Activated CD4-positive, CD25-positive, alpha-beta regulatory T cell treated with anti-CD3 and anti-CD28 coated beads, Interleukin-2, amount 50 U/mL, for 72 hours (primary cell): Measurements from ENCODE around the gene LYST.
A peak's percentile ranks its signal among the peaks of the same experiment; 100 is the strongest.
"Not testable (repeated sequence)": the region's sequence is repeated elsewhere in the genome, so short reads cannot be mapped to it uniquely, and the experiment has no call there.

Experiments
- DNase-seq: peaks from one replicate; pipeline ENCODE4 v3.0.0; 2021

LYST gene

GRCh38 chr1:235866205-235866912 lies at the start of gene LYST:
LYST (minus strand) TSS chr1:235866906; CDS start chr1:235830417, 36,489 bp downstream.
- peak; percentile 62 for DNase-seq

- not testable (repeated sequence) for DNase-seq
These were observed 48.8 kb upstream of the LYST start for GRCh38 chr1:235915489-235915888.

- no peak for DNase-seq
These were observed 46.6 kb upstream of the LYST start for GRCh38 chr1:235913311-235913710.

GRCh38 chr1:235911876-235912275 lies 45.2 kb upstream of the LYST start:
- DNase-seq: no peak

- no peak for DNase-seq
These were observed 44.6 kb upstream of the LYST start for GRCh38 chr1:235911300-235911662.

GRCh38 chr1:235910357-235911299 lies 43.9 kb upstream of the LYST start:
- no peak for DNase-seq

- DNase-seq: no peak
These were observed 42.2 kb upstream of the LYST start for GRCh38 chr1:235908742-235909520.

GRCh38 chr1:235907897-235908240 lies 41.2 kb upstream of the LYST start:
- DNase-seq: no peak

- DNase-seq: no peak
These were observed 40.6 kb upstream of the LYST start for GRCh38 chr1:235907187-235907896.

GRCh38 chr1:235906436-235906835 lies 39.7 kb upstream of the LYST start:
- DNase-seq: no peak

GRCh38 chr1:235903809-235904208 lies 37.1 kb upstream of the LYST start:
- not testable (repeated sequence) for DNase-seq

- DNase-seq: no peak
These were observed 36.2 kb upstream of the LYST start for GRCh38 chr1:235902677-235903542.

- no peak for DNase-seq
These were observed 34.8 kb upstream of the LYST start for GRCh38 chr1:235901461-235901860.

GRCh38 chr1:235898126-235898525 lies 31.4 kb upstream of the LYST start:
- DNase-seq: no peak

GRCh38 chr1:235893840-235894239 lies 27.1 kb upstream of the LYST start:
- no peak for DNase-seq

- no peak for DNase-seq
These were observed 26.2 kb upstream of the LYST start for GRCh38 chr1:235892734-235893413.

GRCh38 chr1:235892202-235892601 lies 25.5 kb upstream of the LYST start:
- DNase-seq: no peak

- peak; percentile 51 for DNase-seq
These were observed 21.5 kb upstream of the LYST start for GRCh38 chr1:235888119-235888643.

- no peak for DNase-seq
These were observed 21.0 kb upstream of the LYST start for GRCh38 chr1:235887676-235888075.

- DNase-seq: no peak
These were observed 19.1 kb upstream of the LYST start for GRCh38 chr1:235885655-235886262.
